ENCODE data around the gene TMPRSS7. TPM values are rescaled to one million over a fixed set of nuclear protein-coding genes. Genes with fewer than 3 reads are reported as not detected.
"Not testable (repeated sequence)": the region's sequence is repeated elsewhere in the genome, so short reads cannot be mapped to it uniquely, and the experiment has no call there.

Gene TMPRSS7
- polyA plus RNA-seq, 3 donors, result not detected

- Histone ChIP-seq H3K27me3 (ENCODE audit: control insufficient read depth in 2 of 2, insufficient read depth in 2 of 2, low read length in 2 of 2) (no peaks in the 10 kb centered on the region), H3K79me2 (ENCODE audit: insufficient read depth, low read length) (no peaks in the 10 kb centered on the region), H3K9ac (ENCODE audit: insufficient read depth, low read length, poor library complexity, severe bottlenecking) (no peak overlapping the region), H2AFZ (ENCODE audit: insufficient read depth, low read depth, low read length, poor library complexity, severe bottlenecking) (no peak overlapping the region), H3K27ac (ENCODE audit: low read depth in 1 of 2, low read length in 2 of 2) (no peak overlapping the region), H3K4me3 (replicated peaks in 1 of 3; ENCODE audit: low read depth in 2 of 3, low read length in 3 of 3) (no peak overlapping the region), H3K36me3 (replicated peaks in 1 of 2; ENCODE audit: control insufficient read depth in 1 of 2, insufficient read depth in 2 of 2, low read length in 2 of 2) (no peaks in the 10 kb centered on the region), H3K4me1 (ENCODE audit: control insufficient read depth in 1 of 2, insufficient read depth in 2 of 2, low read length in 2 of 2) (no peaks in the 10 kb centered on the region), H4K20me1 (ENCODE audit: insufficient read depth, low read length) (no peaks in the 10 kb centered on the region), H3K9me3 (replicated peaks in 1 of 2; ENCODE audit: control insufficient read depth in 1 of 2, insufficient read depth in 1 of 2, low read length in 2 of 2) (no peaks in the 10 kb centered on the region), H3K4me2 (replicated peaks; ENCODE audit: extremely low read depth, low read length, poor library complexity, severe bottlenecking) (no peak overlapping the region)
- Mint-ChIP-seq H3K4me1 (no peaks in the 10 kb centered on the region), H3K27me3 (ENCODE audit: low read depth in 3 of 3) (peaks cover 2 to 7% (median 5%) of the 10 kb centered on the region in 3 donors), H3K27ac (no peak overlapping the region), H3K9me3 (peaks cover 0 to 12% (median 3%) of the 10 kb centered on the region in 7 donors), H3K36me3 (no peaks in the 10 kb centered on the region), H3K4me3 (no peak overlapping the region)
- intact Hi-C loops (cut with micrococcal nuclease), result no loop called here
- no peak for DNase-seq
- WGBS (ENCODE audit: insufficient coverage), result 0% methylated on average over 1 of the region's 3 CpGs
- no peak for TF ChIP-seq CTCF (IDR thresholded peaks at IDR 0.05)
Measured at GRCh38 chr3:112061152-112061551, 26.6 kb downstream of the TMPRSS7 start.

- H3K36me3 ChIP-seq (replicated peaks in 1 of 2; ENCODE audit: control insufficient read depth in 1 of 2, insufficient read depth in 2 of 2, low read length in 2 of 2); DNase-seq; H3K27me3 ChIP-seq (ENCODE audit: control insufficient read depth in 2 of 2, insufficient read depth in 2 of 2, low read length in 2 of 2); H3K9ac ChIP-seq (ENCODE audit: insufficient read depth, low read length, poor library complexity, severe bottlenecking); H3K4me3 ChIP-seq (replicated peaks in 1 of 3; ENCODE audit: low read depth in 2 of 3, low read length in 3 of 3); H3K36me3 Mint-ChIP-seq; H3K4me2 ChIP-seq (replicated peaks; ENCODE audit: extremely low read depth, low read length, poor library complexity, severe bottlenecking); intact Hi-C loops (cut with micrococcal nuclease); H3K4me1 Mint-ChIP-seq; H3K4me3 Mint-ChIP-seq; H3K9me3 Mint-ChIP-seq; H3K4me1 ChIP-seq (ENCODE audit: control insufficient read depth in 1 of 2, insufficient read depth in 2 of 2, low read length in 2 of 2); H3K27ac ChIP-seq (ENCODE audit: low read depth in 1 of 2, low read length in 2 of 2); H3K27ac Mint-ChIP-seq; H4K20me1 ChIP-seq (ENCODE audit: insufficient read depth, low read length); H3K79me2 ChIP-seq (ENCODE audit: insufficient read depth, low read length); H3K9me3 ChIP-seq (replicated peaks in 1 of 2; ENCODE audit: control insufficient read depth in 1 of 2, insufficient read depth in 1 of 2, low read length in 2 of 2); H2AFZ ChIP-seq (ENCODE audit: insufficient read depth, low read depth, low read length, poor library complexity, severe bottlenecking): not testable (repeated sequence)
- WGBS (ENCODE audit: insufficient coverage), result 86% methylated on average over 4 of the region's 8 CpGs
- peaks cover 9 to 14% (median 9%) of the 10 kb centered on the region in 3 donors for H3K27me3 Mint-ChIP-seq (ENCODE audit: low read depth in 3 of 3)
Measured at GRCh38 chr3:112072387-112073060, 38.0 kb downstream of the TMPRSS7 start.

All from CD14-positive monocyte (primary cell).